Uterus (tissue), 2 donors: Measurements from ENCODE around the gene ATP6AP2.

ENCODE experiments used
- POLR2A ChIP-seq, 2 donors: fragments of 450-650 bp; IDR thresholded peaks; one replicate each; pipeline ENCODE4 v1.6.1; 2016; ENCODE audit warnings: antibody characterized with exemption in 2 of 2, mild to moderate bottlenecking in 1 of 2, moderate library complexity in 1 of 2
- TF ChIP-seq, protein P1 (sequence below), 4 experiments: fragments of 200-600 bp in 2 of 4; fragments of 450-650 bp in 2 of 4; sonication (generic) in 2 of 4; IDR thresholded peaks; one replicate each; pipeline ENCODE4 v1.5.1; 2016 to 2019; ENCODE audit warnings: antibody characterized with exemption in 4 of 4, mild to moderate bottlenecking in 2 of 4, moderate library complexity in 1 of 4

DNA sequence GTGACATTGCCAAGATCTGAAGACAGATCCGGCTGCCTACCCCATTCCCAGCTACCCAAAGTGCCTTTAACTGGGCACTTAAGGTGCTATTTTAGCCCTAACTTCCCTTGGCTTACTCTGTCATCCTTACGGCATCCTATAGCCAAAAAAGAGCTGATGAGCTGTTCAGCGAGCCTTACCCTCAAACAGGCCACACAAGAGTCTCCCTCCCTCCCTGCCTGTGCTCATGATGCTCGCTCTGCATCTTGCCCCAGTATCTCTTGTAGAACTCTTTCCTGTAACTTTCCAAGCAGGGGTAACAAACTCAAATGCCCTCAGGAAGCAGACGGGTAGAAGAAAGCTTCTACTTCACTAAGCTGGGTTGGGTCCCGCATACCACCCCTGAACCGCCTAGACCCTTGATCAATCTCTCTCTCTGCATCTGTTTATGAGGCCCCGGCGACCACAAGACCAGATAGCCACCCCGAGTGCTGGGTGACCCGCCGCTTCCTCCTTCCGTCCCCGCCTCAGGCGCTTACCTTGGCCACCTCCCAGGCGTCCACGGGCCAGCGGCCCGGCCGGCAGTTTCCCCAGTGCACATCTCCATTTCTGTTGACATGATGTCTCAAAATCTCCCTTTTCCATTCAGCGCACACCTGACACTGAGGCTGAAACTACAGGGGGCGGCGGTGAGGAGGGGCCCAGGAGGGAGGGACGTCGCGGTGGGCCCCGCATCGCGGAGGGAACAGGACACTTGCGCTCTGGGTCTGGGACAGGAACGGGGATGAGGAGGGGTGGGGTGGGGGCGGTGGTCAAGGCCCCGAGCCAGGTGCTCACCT is 65.9 kb downstream of the ATP6AP2 start:
- TF ChIP-seq, protein P1, sequence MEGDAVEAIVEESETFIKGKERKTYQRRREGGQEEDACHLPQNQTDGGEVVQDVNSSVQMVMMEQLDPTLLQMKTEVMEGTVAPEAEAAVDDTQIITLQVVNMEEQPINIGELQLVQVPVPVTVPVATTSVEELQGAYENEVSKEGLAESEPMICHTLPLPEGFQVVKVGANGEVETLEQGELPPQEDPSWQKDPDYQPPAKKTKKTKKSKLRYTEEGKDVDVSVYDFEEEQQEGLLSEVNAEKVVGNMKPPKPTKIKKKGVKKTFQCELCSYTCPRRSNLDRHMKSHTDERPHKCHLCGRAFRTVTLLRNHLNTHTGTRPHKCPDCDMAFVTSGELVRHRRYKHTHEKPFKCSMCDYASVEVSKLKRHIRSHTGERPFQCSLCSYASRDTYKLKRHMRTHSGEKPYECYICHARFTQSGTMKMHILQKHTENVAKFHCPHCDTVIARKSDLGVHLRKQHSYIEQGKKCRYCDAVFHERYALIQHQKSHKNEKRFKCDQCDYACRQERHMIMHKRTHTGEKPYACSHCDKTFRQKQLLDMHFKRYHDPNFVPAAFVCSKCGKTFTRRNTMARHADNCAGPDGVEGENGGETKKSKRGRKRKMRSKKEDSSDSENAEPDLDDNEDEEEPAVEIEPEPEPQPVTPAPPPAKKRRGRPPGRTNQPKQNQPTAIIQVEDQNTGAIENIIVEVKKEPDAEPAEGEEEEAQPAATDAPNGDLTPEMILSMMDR (IDR thresholded peaks at IDR 0.05): no peak
- no peak for TF ChIP-seq POLR2A (IDR thresholded peaks at IDR 0.05)
